ENCODE data around the gene ITGAL.
"Not testable (repeated sequence)": the region's sequence is repeated elsewhere in the genome, so short reads cannot be mapped to it uniquely, and the experiment has no call there.

The ITGAL gene

GRCh38 chr16:30526823-30527634 is 54.5 kb downstream of the ITGAL start:
- peak; percentile 81 for DNase-seq

GRCh38 chr16:30527635-30528178 is 55.2 kb downstream of the ITGAL start:
- no peak for DNase-seq

GRCh38 chr16:30528799-30529457 is 56.4 kb downstream of the ITGAL start:
- DNase-seq, result no peak

GRCh38 chr16:30530163-30531037 is 57.9 kb downstream of the ITGAL start:
- peak; percentile 61 for DNase-seq

- no peak for DNase-seq
Observed at GRCh38 chr16:30532285-30533145, 60.0 kb downstream of the ITGAL start.

- DNase-seq, result no peak
Observed at GRCh38 chr16:30533146-30533522, 60.6 kb downstream of the ITGAL start.

- DNase-seq, result no peak
Observed at GRCh38 chr16:30533748-30534367, 61.3 kb downstream of the ITGAL start.

GRCh38 chr16:30534368-30535105 is 62.0 kb downstream of the ITGAL start, which contains the start of gene ZNF747:
TSS of gene ZNF747 (minus strand) at chr16:30534858. CDS start at chr16:30534679, 179 bp downstream.
- DNase-seq, result peak; percentile 89

GRCh38 chr16:30535106-30535776 is 62.7 kb downstream of the ITGAL start:
- DNase-seq, result no peak

- peak; percentile 57 for DNase-seq
Observed at GRCh38 chr16:30535777-30536190, 63.2 kb downstream of the ITGAL start.

GRCh38 chr16:30536391-30537024 is 64.0 kb downstream of the ITGAL start:
- DNase-seq, result not testable (repeated sequence)

GRCh38 chr16:30539000-30539964 is 66.7 kb downstream of the ITGAL start:
- DNase-seq, result no peak

- DNase-seq, result not testable (repeated sequence)
Observed at GRCh38 chr16:30539986-30540526, 67.5 kb downstream of the ITGAL start.

GRCh38 chr16:30540916-30541464 is 68.4 kb downstream of the ITGAL start:
- not testable (repeated sequence) for DNase-seq

- no peak for DNase-seq
Observed at GRCh38 chr16:30541502-30542329, 69.2 kb downstream of the ITGAL start.

- DNase-seq, result no peak
Observed at GRCh38 chr16:30543067-30543466, 70.5 kb downstream of the ITGAL start.

- no peak for DNase-seq
Observed at GRCh38 chr16:30546115-30546514, 73.6 kb downstream of the ITGAL start.

Data from central memory CD4-positive, alpha-beta T cell (primary cell).